ENCODE results near the gene PCED1B.

Gene PCED1B

GRCh38 chr12:47038270-47038748 is 41.1 kb upstream of the PCED1B start:
- TF ChIP-seq CTCF (IDR thresholded peaks at IDR 0.05), result no peak

DNA sequence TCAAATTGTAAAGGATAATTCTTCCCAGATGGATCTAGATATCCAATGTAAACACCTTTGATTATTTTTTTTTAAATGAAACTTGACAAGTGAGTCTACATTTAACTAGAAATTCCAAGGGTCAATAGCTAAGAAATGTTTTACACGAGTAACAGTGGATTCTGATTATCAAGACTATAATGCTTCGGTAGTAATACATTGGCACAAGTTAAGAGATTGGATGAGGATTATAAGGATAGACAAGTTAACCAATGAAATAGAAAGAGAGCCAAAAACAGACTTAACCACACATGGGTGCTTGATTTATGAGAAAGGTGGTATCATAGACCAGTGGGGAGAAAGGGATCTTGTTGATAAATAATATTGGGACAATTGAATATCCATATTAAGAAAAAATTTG is 40.3 kb upstream of the PCED1B start:
- no peak for TF ChIP-seq CTCF (IDR thresholded peaks at IDR 0.05)

GRCh38 chr12:47039756-47040155 is 39.7 kb upstream of the PCED1B start:
- TF ChIP-seq CTCF (IDR thresholded peaks at IDR 0.05), result no peak

GRCh38 chr12:47041327-47041726 is 38.1 kb upstream of the PCED1B start:
- TF ChIP-seq CTCF (IDR thresholded peaks at IDR 0.05), result no peak

DNA sequence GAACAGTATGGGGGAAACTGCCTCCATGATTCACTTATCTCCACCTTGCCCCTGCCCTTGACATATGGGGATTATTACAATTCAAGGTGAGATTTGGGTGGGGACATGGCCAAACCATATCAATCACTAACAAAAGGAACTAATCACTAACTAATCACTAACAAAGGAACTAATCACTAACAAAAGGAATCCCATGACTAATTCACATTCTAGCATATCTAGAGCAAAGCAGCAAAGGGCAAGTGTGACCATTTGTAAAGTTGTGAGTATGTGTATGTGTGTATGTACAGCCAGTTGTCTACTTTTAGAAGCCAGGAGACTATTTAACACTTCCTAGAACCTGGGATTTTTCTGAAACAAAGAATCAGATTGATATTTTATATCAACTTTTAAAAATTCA is 30.9 kb upstream of the PCED1B start:
- no peak for TF ChIP-seq CTCF (IDR thresholded peaks at IDR 0.05)

DNA sequence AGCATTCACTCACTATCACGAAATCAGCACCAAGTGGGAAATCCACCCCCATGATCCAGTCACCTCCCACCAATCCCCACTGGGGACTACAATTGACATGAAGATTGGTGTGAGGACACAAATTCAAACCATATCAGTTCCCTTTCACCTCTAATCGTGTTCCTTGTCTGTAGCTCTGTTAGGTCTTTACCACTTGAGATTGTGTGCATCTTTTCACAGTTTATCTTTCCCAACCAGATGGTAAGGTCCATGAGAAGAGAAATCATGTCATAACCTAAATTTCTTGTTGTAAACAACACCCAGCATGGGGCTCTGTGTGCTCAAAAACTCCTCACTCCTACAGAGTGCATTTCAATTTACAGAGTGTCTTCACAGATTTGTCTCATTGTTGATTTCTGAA is 27.1 kb upstream of the PCED1B start:
- no peak for TF ChIP-seq CTCF (IDR thresholded peaks at IDR 0.05)

DNA sequence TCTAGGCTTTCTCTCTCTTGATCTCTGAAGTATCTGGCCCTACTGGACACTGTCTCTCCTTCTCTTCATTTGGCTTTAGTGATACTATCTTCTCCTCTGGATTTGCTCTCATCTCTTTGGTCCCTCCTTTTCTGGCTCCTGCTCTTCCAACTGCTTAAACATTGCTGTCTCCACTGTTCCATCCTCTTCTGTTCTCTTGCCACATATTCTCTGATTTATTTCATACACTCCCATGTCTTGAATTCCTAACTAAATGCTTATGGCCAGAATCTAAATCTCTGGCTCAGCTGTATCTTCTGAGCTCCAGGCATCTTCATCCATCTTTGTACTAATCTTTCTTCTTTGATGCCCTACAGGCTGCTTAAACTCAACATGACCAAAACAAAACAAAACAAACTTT is 25.5 kb upstream of the PCED1B start:
- no peak for TF ChIP-seq CTCF (IDR thresholded peaks at IDR 0.05)

DNA sequence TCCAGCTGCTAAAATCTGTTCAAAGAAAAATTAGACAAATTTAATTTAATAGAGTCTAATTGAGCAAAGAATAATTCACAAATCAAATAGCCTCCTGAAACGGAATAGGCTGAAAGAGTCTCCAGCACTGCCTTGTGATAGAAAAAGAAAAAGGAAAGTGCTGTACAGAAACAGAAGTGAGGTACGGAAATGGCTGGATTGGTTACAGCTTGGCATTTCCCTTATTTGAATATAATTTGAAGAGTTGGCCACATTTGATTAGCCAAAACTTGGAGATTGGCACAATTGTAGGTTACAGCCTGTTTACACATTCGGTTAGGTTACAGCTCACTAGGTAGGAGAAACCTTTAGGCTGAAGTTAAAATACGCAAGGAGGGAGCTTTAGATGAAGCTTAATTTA is 24.8 kb upstream of the PCED1B start:
- TF ChIP-seq CTCF (IDR thresholded peaks at IDR 0.05), result no peak
